Esophagus muscularis mucosa (tissue), 4 donors: ENCODE data around the gene MGME1. TPM values are rescaled to one million over a fixed set of nuclear protein-coding genes. Genes with fewer than 3 reads are reported as not detected.
A peak's percentile ranks its signal among the peaks of the same experiment; 100 is the strongest.

Experiments
- DNase-seq: peaks from one replicate; pipeline ENCODE4 v3.0.0-alpha.2; 2017; ENCODE audit errors: extremely low spot score
- H3K27ac ChIP-seq, 4 donors: fragments of 200-600 bp; sonication (generic); replicated peaks in 1 of 4; 1 replicate in 3 of 4; 2 replicates in 1 of 4; pipeline ENCODE4 v1.5.1; 2016 to 2019; ENCODE audit warnings: mild to moderate bottlenecking in 1 of 4
- H3K27me3 ChIP-seq, 4 donors: fragments of 200-600 bp; sonication (generic); one replicate each; pipeline versions ENCODE4 v1.5.1 to v1.6.0; 2016 to 2019
- H3K36me3 ChIP-seq, 4 donors: fragments of 200-600 bp; sonication (generic); one replicate each; pipeline ENCODE4 v1.5.1; 2016 to 2019
- H3K4me1 ChIP-seq, 4 donors: fragments of 200-600 bp; sonication (generic); one replicate each; pipeline ENCODE4 v1.5.1; 2016 to 2019
- H3K4me3 ChIP-seq, 4 donors: fragments of 200-600 bp; sonication (generic); 1 replicate in 2 of 4; 2 replicates in 2 of 4; pipeline ENCODE4 v1.5.1; 2016 to 2019; ENCODE audit warnings: mild to moderate bottlenecking in 4 of 4, moderate library complexity in 1 of 4
- H3K9me3 ChIP-seq, 4 donors: fragments of 200-600 bp; sonication (generic); 1 replicate in 3 of 4; 2 replicates in 1 of 4; pipeline ENCODE4 v1.5.1; 2016 to 2019
- EP300 ChIP-seq: sonication (generic); formaldehyde crosslinking; IDR thresholded peaks from one replicate; pipeline ENCODE4 v1.6.1; 2017; ENCODE audit warnings: antibody characterized with exemption
- POLR2A ChIP-seq: fragments of 450-650 bp; IDR thresholded peaks from one replicate; pipeline ENCODE4 v1.6.1; 2017; ENCODE audit warnings: antibody characterized with exemption, moderate library complexity, mild to moderate bottlenecking, low read depth
- POLR2AphosphoS5 ChIP-seq, 2 donors: sonication (generic); formaldehyde crosslinking; IDR thresholded peaks; one replicate each; pipeline ENCODE4 v1.6.1; 2017; ENCODE audit warnings: antibody characterized with exemption in 2 of 2
- WGBS: methylation state at CpG from one replicate; pipeline ENCODE4 v1.1.5; 2018; 5-methylcytosine and 5-hydroxymethylcytosine counted together
- intact Hi-C: fragments of 100-400 bp; cut with DNase I; formaldehyde crosslinking; loops from one replicate; pipeline ENCODE4 v1.15.1; 2023
- total RNA-seq, 4 donors: library from RNA; depleted of rRNA; stranded (reverse); fragments of >200 nt; gene quantifications; one replicate each; pipeline versions ENCODE4 v1.1.0 to v1.2.1, GENCODE V29; 2016
- TF ChIP-seq, protein P1 (sequence below), 3 experiments: fragments of 200-600 bp in 2 of 3; fragments of 450-650 bp in 1 of 3; sonication (generic) in 2 of 3; IDR thresholded peaks; one replicate each; pipeline ENCODE4 v1.5.1; 2017 to 2019; ENCODE audit warnings: antibody characterized with exemption in 3 of 3, mild to moderate bottlenecking in 2 of 3, moderate library complexity in 1 of 3

The MGME1 gene
- total RNA-seq, 4 donors from 2014 or later = 5.2 to 6.5 (median 6.0) TPM

DNA sequence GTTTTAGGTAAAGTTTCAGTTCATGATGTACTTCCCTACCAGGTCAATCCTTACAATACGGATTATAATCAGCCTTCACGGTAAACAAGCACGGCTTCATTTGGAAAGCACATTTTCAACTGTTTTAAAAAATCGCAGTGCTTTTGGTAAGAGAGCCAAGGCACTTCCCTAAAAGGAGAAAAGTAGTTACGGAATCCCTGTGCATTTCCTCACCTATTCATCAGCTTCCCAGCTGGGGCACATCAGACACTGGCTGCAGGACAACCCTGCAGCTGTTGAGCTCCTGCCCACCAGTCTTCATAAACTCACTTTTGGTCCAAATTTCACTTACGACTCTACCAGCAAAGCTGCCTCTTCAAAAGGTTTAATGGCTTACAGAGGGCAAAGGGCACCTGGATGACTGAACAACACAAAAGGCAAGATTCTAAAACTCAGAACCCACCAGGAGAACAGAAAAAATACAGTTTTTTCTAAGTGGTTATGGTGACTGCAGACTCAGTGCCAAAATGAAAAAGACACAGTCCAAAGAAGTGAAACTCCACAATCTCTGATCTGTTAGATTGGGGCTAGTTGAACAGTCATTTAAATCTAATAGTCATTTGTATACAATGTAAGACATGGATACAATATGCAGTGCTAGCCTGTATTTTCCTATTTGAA lies 7.8 kb upstream of the MGME1 start:
- Histone ChIP-seq H3K4me1 (peaks cover 81 to 100% (median 99%) of the 10 kb centered on the region in 4 donors), H3K27ac (peak overlapping the region; percentile 70 to 79 (median 76)), H3K36me3 (peaks cover 0 to 3% (median 2%) of the 10 kb centered on the region in 4 donors), H3K4me3 (peak overlapping the region; percentile 8 to 39 (median 19)), H3K9me3 (no peaks in the 10 kb centered on the region), H3K27me3 (no peaks in the 10 kb centered on the region)
- no peak for DNase-seq
- intact Hi-C loops = no loop called here
- WGBS = 25% methylated on average over 6 of the region's 6 CpGs
- TF ChIP-seq, protein P1, sequence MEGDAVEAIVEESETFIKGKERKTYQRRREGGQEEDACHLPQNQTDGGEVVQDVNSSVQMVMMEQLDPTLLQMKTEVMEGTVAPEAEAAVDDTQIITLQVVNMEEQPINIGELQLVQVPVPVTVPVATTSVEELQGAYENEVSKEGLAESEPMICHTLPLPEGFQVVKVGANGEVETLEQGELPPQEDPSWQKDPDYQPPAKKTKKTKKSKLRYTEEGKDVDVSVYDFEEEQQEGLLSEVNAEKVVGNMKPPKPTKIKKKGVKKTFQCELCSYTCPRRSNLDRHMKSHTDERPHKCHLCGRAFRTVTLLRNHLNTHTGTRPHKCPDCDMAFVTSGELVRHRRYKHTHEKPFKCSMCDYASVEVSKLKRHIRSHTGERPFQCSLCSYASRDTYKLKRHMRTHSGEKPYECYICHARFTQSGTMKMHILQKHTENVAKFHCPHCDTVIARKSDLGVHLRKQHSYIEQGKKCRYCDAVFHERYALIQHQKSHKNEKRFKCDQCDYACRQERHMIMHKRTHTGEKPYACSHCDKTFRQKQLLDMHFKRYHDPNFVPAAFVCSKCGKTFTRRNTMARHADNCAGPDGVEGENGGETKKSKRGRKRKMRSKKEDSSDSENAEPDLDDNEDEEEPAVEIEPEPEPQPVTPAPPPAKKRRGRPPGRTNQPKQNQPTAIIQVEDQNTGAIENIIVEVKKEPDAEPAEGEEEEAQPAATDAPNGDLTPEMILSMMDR (IDR thresholded peaks at IDR 0.05) = no peak
- peak; percentile 66 to 72 for TF ChIP-seq POLR2AphosphoS5 (IDR thresholded peaks at IDR 0.05)

DNA sequence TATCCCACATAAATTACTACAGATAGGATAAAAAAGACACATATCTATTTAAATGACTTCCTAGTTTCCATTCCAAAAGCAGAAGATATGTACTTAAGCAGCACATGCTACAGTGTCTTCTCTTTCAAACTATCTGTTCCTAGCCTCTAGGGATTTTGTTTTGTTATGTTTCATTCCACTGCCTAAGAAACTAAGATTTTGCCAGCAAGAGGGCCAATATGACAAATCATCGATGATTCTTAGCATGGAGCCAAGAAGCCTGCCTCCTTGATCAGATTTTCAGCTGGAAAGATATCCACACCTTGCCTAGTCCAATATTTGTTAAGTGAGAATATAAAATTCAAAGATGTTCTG lies 7.3 kb upstream of the MGME1 start:
- H3K4me1 ChIP-seq = peaks cover 84 to 100% (median 99%) of the 10 kb centered on the region in 4 donors
- intact Hi-C loops = no loop called here
- H3K4me3 ChIP-seq = peak overlapping the region in 2 of 4 donors; percentile 8 to 39
- TF ChIP-seq, protein P1 (IDR thresholded peaks at IDR 0.05) = no peak
- TF ChIP-seq EP300 (no peak), POLR2AphosphoS5 (IDR thresholded peaks at IDR 0.05) (no peak), POLR2A (no peak)
- peak overlapping the region; percentile 70 to 79 (median 76) for H3K27ac ChIP-seq
- WGBS = 25% methylated on average over 1 of the region's 1 CpG
- no peaks in the 10 kb centered on the region for H3K27me3 ChIP-seq
- H3K36me3 ChIP-seq = no peaks in the 10 kb centered on the region
- DNase-seq = no peak
- H3K9me3 ChIP-seq = no peaks in the 10 kb centered on the region

DNA sequence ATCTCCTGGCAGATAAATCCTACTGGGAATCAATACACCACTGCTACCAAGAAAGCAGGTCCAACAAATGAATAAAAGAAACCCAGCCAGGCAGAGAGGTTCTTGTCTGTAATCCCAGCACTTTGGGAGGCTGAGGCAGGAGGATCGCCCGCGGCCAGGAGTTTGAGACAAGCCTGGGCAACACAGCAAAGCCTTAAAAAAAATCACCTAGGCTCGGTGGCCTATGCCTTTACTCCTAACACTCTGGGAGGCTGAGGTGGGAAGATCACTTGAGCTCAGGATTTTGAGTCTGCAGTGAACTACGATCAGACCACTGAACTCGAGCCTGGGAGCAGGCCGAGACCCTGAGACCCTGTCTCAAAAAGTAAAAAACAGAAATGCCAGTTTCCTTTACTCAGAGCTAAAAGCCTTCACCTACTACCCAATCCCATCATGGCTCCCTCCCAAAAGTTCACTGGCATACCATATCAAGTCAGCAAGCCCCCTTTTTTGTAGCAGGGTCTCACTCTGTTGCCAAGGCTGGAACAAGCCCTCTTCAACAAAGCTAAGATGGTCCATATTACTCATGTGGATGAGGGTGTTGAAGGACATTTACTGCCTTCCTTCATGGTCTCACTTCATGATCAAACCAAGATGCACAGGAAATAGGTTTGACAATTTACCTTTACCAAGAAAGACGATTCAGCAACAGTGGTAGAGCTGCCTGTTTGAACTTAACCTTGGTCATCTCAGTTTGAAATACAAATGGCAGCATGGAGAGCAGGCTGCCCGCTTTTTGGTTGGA lies 5.5 kb upstream of the MGME1 start:
- WGBS = 77% methylated on average over 9 of the region's 9 CpGs
- DNase-seq = no peak
- intact Hi-C loops = no loop called here
- Histone ChIP-seq H3K4me1 (peaks cover 81 to 93% (median 89%) of the 10 kb centered on the region in 4 donors), H3K4me3 (no peak overlapping the region), H3K27me3 (no peaks in the 10 kb centered on the region), H3K36me3 (no peaks in the 10 kb centered on the region), H3K9me3 (no peaks in the 10 kb centered on the region), H3K27ac (peak overlapping the region; percentile 30 to 79 (median 73))
- no peak for TF ChIP-seq POLR2A
- TF ChIP-seq, protein P1 (IDR thresholded peaks at IDR 0.05) = no peak
- TF ChIP-seq EP300 = no peak
- TF ChIP-seq POLR2AphosphoS5 (IDR thresholded peaks at IDR 0.05) = no peak

- Histone ChIP-seq H3K36me3 (no peaks in the 10 kb centered on the region), H3K9me3 (no peaks in the 10 kb centered on the region), H3K4me3 (no peak overlapping the region), H3K4me1 (peaks cover 73 to 85% (median 81%) of the 10 kb centered on the region in 4 donors), H3K27me3 (no peaks in the 10 kb centered on the region), H3K27ac (no peak overlapping the region)
- TF ChIP-seq, protein P1 (IDR thresholded peaks at IDR 0.05) = no peak
- no peak for TF ChIP-seq EP300
- no peak for DNase-seq
- intact Hi-C loops = no loop called here
- 89% methylated on average over 1 of the region's 1 CpG for WGBS
Observed at GRCh38 chr20:17964073-17964472, 4.7 kb upstream of the MGME1 start.
